Measurements from ENCODE around the gene PHC2. TPM values are rescaled to one million over a fixed set of nuclear protein-coding genes. Genes with fewer than 3 reads are reported as not detected.

Gene PHC2
- total and polyA plus RNA-seq, 2 of the 13 experiments (the other 11 are each of a cell fraction or from before 2014, with no cell fraction given) = 52.5 to 84.9 TPM

GRCh38 chr1:33342041-33342723, 88.7 kb downstream of the PHC2 start (continued):
- TF ChIP-seq ZNF782 (CRISPR knock-in tag; IDR thresholded peaks at IDR 0.05; ENCODE audit: borderline replicate concordance) (no peak; the same call in 1 of the 2 replicates), HES4 (CRISPR knock-in tag; IDR thresholded peaks at IDR 0.05; ENCODE audit: borderline replicate concordance) (no peak), ZNF17 (CRISPR knock-in tag; IDR thresholded peaks at IDR 0.05) (no peak), NFRKB (IDR thresholded peaks at IDR 0.05) (no peak), HDAC6 (IDR thresholded peaks at IDR 0.05; ENCODE audit: low read depth, low read length) (no peak), ZBTB4 (CRISPR knock-in tag; IDR thresholded peaks at IDR 0.05; ENCODE audit: borderline replicate concordance) (peak; percentile 63; the same call in 1 of the 2 replicates), HMGXB4 (CRISPR knock-in tag; IDR thresholded peaks at IDR 0.05; ENCODE audit: borderline replicate concordance in 1 of 2, low read depth in 1 of 2) (peak; percentile 51 to 74; a peak in 2 of 4 replicates), ZNF770 (CRISPR knock-in tag; IDR thresholded peaks at IDR 0.05) (peak; percentile 48; the same call in 1 of the 2 replicates), ZC3H13 (CRISPR knock-in tag; IDR thresholded peaks at IDR 0.05) (peak; percentile 56; the same call in 1 of the 2 replicates), SIN3B (IDR thresholded peaks at IDR 0.05; ENCODE audit: low read length) (no peak), ATF5 (CRISPR knock-in tag; IDR thresholded peaks at IDR 0.05; ENCODE audit: low read depth) (no peak), MYPOP (CRISPR knock-in tag; IDR thresholded peaks at IDR 0.05) (peak; percentile 54; the same call in 1 of the 2 replicates), TAF15 (IDR thresholded peaks at IDR 0.05; ENCODE audit: low read depth, low read length, poor library complexity, severe bottlenecking) (no peak), PAWR (CRISPR knock-in tag; IDR thresholded peaks at IDR 0.05; ENCODE audit: borderline replicate concordance) (no peak), RXRA (CRISPR knock-in tag; IDR thresholded peaks at IDR 0.05) (peak; percentile 91), ZNF678 (CRISPR knock-in tag; IDR thresholded peaks at IDR 0.05) (no peak), ZNF12 (CRISPR knock-in tag; IDR thresholded peaks at IDR 0.05) (no peak), ZNF556 (CRISPR knock-in tag; IDR thresholded peaks at IDR 0.05; ENCODE audit: borderline replicate concordance) (peak; percentile 91; the same call in 1 of the 2 replicates), FOSL1 (CRISPR knock-in tag; IDR thresholded peaks at IDR 0.05; ENCODE audit: borderline replicate concordance) (peak; percentile 84; the same call in 1 of the 2 replicates), ZFP82 (CRISPR knock-in tag; IDR thresholded peaks at IDR 0.05; ENCODE audit: borderline replicate concordance) (no peak)

Data from HepG2 (cell line).